ENCODE results near the gene CCL27. TPM values are rescaled to one million over a fixed set of nuclear protein-coding genes. Genes with fewer than 3 reads are reported as not detected.

Gene CCL27
- polyA plus RNA-seq, 2 of the 4 experiments (the other 2 are of a cell fraction): 0.22 to 0.27 TPM

- no peak for TF ChIP-seq EHF (CRISPR knock-in tag; IDR thresholded peaks at IDR 0.05)
- TF ChIP-seq CBX2 (IDR thresholded peaks at IDR 0.05; ENCODE audit: borderline replicate concordance, low read depth): no peak
- no peak for TF ChIP-seq RCOR1 (IDR thresholded peaks at IDR 0.05; ENCODE audit: low read depth, low read length)
- TF ChIP-seq GATA3 (IDR thresholded peaks at IDR 0.05; ENCODE audit: borderline replicate concordance): no peak
- TF ChIP-seq JUN (IDR thresholded peaks at IDR 0.05): no peak
- no peak for TF ChIP-seq POLR2AphosphoS2 (conservative IDR thresholded peaks at IDR 0.05; ENCODE audit: low read length)
- no peak for TF ChIP-seq HES2 (IDR thresholded peaks at IDR 0.05)
- TF ChIP-seq HOXB13 (CRISPR knock-in tag; IDR thresholded peaks at IDR 0.05; ENCODE audit: low read depth): no peak
- TF ChIP-seq CHD2 (IDR thresholded peaks at IDR 0.05; ENCODE audit: low read length, partially characterized antibody): no peak
- TF ChIP-seq PBX3 (IDR thresholded peaks at IDR 0.05): no peak
- no peak for TF ChIP-seq MAFK (IDR thresholded peaks at IDR 0.05; ENCODE audit: partially characterized antibody)
- no peak for TF ChIP-seq FOSL2 (IDR thresholded peaks at IDR 0.05)
- TF ChIP-seq FOSL2 (CRISPR knock-in tag; IDR thresholded peaks at IDR 0.05): no peak
- no peak for ATAC-seq
- WGBS (ENCODE audit: missing lambda C conversion rate): 84% methylated on average over 5 of the region's 5 CpGs
- FAIRE-seq: no peak
- DNase-seq (ENCODE audit: low read depth in 1 of 2, low spot score in 1 of 2): no peak
- H3K4me3 ChIP-seq: no peak overlapping the region
- no peak overlapping the region for H3K4me2 ChIP-seq
- ChIA-PET CTCF (interaction anchor here (0.9 to 22.6 kb wide), 23 partner anchors 10 to 230 kb away, joined by 3 to 429 read pairs (median 7); partner anchors contain the start of genes CCL27, DCTN3, GALT and IL11RA), POLR2A (interaction anchor here (0.7 to 1.3 kb wide), 4 partner anchors 13 to 298 kb away, joined by 3 to 12 read pairs (median 4); partner anchors contain the start of genes DCTN3 and RPP25L)
- H3K27ac ChIP-seq: no peak overlapping the region
- peaks cover 28% of the 10 kb centered on the region; the same call in 2 of the 3 replicates for H3K4me1 ChIP-seq
- no peaks in the 10 kb centered on the region for H3K9me3 ChIP-seq
Measured at GRCh38 chr9:34633166-34633565, 29.3 kb downstream of the CCL27 start.

GRCh38 chr9:34630402-34631154 lies 31.9 kb downstream of the CCL27 start:
- no peak overlapping the region for H3K27ac ChIP-seq
- H3K4me3 ChIP-seq: no peak overlapping the region
- WGBS (ENCODE audit: missing lambda C conversion rate): 43% methylated on average over 5 of the region's 5 CpGs
- DNase-seq (ENCODE audit: low read depth in 1 of 2, low spot score in 1 of 2) (no peak), FAIRE-seq (no peak), ATAC-seq (no peak)
- no peaks in the 10 kb centered on the region for H3K9me3 ChIP-seq
- TF ChIP-seq TFCP2L1 (CRISPR knock-in tag; IDR thresholded peaks at IDR 0.05) (no peak), FOXS1 (CRISPR knock-in tag; IDR thresholded peaks at IDR 0.05) (no peak), ESRRA (IDR thresholded peaks at IDR 0.05; ENCODE audit: borderline replicate concordance, low read length) (no peak), MAFK (IDR thresholded peaks at IDR 0.05; ENCODE audit: partially characterized antibody) (no peak), USF2 (IDR thresholded peaks at IDR 0.05) (no peak), HEYL (CRISPR knock-in tag; IDR thresholded peaks at IDR 0.05) (no peak), MYC (IDR thresholded peaks at IDR 0.05; ENCODE audit: borderline replicate concordance, low read length) (no peak), POLR2A (IDR thresholded peaks at IDR 0.05; ENCODE audit: low read length) (no peak), PBX3 (IDR thresholded peaks at IDR 0.05) (no peak), SMC3 (IDR thresholded peaks at IDR 0.05) (no peak), POLR2AphosphoS2 (conservative IDR thresholded peaks at IDR 0.05; ENCODE audit: low read length) (no peak)
- POLR2A ChIA-PET: interaction anchor here (1.1 kb wide), 1 partner anchor 10 kb away, joined by 3 read pairs; the partner anchor contains the start of gene DCTN3
- H3K4me2 ChIP-seq: peak overlapping the region; percentile 23; the same call in 2 of the 3 replicates
- CTCF ChIA-PET: interaction anchor here (1.5 to 13.3 kb wide), 4 partner anchors 10 to 111 kb away, joined by 3 to 429 read pairs (median 6); partner anchors contain the start of genes DCTN3 and RPP25L
- peaks cover 16% of the 10 kb centered on the region; the same call in 2 of the 3 replicates for H3K4me1 ChIP-seq
